ENCODE measurements around the gene PER3.

PER3 gene

DNA sequence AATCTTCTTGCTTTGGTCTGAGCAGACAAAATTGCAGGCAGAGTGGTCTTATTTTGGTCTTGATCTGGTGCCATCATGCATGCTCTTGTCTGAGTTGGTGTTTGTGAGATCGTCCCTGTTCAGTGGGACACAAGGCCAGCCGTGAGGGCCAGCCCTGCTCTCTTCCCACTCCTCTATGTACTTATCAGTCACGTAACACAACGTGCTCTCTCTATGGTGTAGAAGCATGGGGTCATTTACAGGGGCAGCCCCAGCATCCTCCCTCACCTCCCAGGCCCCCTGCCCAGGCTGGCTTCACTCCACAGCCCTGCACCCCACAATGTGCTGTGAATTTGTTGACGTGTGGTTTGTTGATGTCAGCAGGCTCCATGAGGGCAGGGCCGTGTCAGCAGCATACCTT, 87.0 kb downstream of the PER3 start:
- no peak for DNase-seq (ENCODE audit: low read depth, low spot score)

GRCh38 chr1:7873801-7874795, 90.0 kb downstream of the PER3 start:
- no peak for DNase-seq (ENCODE audit: low read depth, low spot score)

DNA sequence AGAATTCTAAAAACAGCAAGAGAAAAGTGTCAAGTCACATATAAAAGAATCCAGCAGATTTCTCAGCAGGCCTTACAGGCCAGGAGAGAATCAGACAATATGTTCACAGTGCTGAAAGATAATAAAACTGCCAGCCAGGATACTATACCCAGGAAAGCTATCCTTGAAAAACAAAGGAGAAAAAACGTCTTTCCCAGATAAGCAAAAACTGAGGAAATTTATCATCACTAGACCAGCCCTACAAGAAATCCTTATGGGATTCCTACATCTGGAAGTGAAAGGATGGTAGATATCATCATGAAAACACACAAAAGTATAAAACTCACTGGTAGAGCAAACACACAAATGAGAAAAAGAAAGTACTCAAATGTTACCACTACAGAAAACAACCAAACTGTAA, 93.9 kb downstream of the PER3 start:
- no peak for DNase-seq (ENCODE audit: low read depth, low spot score)

- DNase-seq (ENCODE audit: low read depth, low spot score), result no peak
Observed at GRCh38 chr1:7879228-7879627, 95.1 kb downstream of the PER3 start.

GRCh38 chr1:7884757-7885156, 100.7 kb downstream of the PER3 start:
- no peak for DNase-seq (ENCODE audit: low read depth, low spot score)

DNA sequence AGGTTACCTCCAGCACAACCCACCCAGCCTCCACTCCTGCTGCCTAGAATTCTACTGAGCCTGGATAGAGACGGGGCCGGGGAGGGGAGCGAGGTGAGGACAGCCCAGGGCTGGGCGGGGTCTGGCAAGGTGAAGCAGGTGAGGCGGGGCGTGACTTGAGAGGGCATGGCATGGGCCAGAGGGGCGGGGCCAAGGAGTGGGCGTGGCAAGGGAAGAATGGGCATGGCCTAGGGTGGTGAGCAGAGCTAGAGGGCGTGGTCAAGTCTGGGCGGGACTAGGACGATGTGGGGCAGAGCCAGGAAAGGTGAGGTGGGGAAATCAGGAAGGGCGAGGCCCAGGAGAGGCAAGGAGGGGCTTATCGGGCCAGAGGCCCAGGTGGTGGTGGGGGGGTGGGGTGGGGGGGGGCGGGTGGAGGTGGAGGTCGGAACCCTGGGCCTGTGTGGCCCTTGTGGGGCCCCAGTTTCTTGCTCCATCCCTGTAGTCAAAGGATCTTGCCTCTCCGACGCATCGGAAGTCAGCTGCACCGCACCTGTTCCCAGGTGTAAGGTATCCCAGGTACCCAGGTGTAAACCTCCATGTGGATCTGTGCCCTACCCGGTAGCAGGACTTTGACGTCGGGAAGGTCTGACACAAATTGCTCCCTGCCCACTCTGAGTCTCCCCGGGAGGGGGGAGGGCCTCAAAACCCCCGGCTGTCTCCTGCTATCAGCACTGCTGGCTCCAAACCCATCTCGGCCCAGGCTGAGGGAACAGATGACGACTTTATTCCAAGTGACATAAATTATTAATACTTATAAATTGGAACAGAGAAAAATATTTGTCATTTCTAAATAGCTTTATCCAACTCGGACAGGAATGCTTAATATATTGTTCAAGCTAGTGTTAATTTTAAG, 101.7 kb downstream of the PER3 start:
- DNase-seq (ENCODE audit: low read depth, low spot score), result peak; percentile 82

- DNase-seq (ENCODE audit: low read depth, low spot score), result no peak
Observed at GRCh38 chr1:7886405-7886745, 102.3 kb downstream of the PER3 start.

DNA sequence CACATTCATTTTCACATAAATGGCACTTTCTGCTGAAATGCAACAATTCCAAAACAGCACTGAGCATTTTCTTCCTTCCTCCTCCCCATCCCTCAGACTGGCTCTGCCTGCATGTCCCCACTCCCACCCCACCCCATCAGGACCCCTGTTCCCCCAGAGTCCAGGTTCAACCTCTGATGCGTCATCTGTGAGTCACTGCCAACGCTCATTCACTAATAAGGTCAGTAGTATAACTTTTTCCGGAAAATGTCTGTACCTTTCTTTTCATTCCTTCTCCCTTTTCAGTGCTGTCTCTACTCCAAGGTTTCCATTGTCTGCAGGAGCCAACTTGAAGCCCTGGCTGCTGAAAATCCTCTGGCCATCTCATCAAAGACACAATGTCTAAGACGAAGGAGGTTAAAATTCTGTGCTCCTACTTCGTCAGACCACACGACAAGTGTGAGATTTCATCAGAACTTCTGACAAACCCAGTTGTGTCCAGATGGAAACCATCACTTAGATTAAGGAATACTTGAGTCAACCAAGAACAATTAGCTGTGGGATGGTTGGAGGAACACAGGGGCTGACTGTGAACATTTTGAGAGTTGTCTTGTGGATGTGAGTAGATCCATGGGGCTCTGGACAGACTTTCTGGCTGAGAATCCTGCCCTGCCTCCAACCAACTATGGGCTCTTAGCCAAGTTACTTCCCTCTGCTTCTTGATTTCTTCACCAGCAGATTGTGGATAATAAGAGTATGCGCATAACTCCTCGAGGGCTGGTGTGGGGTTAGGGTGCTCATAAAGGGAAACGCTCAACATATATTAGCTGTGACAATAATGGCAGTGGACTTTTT, 104.4 kb downstream of the PER3 start:
- no peak for DNase-seq (ENCODE audit: low read depth, low spot score)

DNA sequence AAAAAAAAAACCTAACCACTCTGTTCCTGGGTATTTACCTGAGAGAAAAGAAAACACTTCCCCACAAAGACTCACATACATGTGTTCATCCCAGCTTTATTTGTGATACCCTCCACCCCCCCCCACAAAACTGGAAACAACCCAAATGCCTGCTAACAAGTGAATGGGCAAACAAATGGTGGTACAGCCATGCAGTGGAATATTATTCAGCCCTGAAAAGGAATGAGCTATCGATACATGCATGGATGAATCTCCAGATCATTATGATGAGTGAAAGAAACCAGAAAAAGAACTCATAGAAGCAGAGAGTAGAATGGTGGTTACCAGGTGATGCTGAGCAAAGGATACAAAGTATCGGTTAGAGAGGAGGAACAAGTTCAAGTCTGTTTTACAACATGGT, 106.8 kb downstream of the PER3 start:
- DNase-seq (ENCODE audit: low read depth, low spot score), result no peak

DNA sequence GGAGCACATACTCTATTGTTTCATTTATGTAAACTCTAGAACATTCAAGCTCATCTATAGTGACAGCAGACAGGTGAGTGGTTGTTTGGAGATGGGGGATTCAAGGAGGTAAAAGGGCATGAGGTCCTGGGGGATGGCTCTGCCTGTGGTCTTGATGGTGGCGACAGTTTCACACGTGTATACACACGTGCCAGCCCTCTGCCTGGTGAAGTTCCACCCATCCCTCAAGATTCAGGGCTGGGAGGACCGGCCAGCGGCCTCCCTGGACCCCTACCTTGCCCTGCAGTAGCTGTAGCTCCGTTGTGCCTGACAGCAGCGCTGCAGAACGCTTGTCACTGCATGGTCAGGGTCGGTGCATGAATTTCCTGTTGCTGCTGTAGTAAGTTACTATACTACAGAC, 107.7 kb downstream of the PER3 start:
- no peak for DNase-seq (ENCODE audit: low read depth, low spot score)

DNA sequence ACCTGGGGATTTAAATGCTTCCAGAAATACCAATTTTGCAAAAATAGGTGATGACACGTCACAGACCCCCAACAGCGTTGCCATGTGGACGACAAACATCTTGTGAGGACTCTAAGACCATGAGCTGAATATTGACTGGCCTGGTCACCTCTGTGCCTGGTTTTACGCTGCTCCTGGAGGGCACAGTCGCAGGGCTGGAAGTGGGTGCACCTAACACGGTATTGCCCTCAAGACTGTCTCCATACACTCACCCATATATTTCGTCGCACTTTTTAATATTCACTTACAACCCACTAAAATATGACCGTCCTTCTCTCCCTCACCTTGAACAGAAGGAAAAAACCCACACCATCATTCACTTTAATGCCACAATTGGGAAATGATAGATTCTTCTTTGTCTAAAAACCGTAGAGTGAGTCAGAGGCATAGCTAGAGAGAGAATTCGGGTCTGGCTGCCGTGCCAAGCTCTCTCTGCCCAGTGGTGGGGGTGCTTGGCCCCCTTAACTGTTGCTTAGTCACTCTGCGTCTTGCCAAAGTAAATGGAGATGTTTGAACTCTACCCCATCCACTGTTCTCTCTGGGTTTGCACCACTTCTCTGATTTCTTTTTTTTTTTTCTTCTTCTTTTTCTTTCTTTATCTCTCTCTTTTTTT, 109.6 kb downstream of the PER3 start:
- DNase-seq (ENCODE audit: low read depth, low spot score), result no peak
